ENCODE results near the gene SLC51A.
"Not testable (repeated sequence)": the region's sequence is repeated elsewhere in the genome, so short reads cannot be mapped to it uniquely, and the experiment has no call there.

SLC51A gene

DNA sequence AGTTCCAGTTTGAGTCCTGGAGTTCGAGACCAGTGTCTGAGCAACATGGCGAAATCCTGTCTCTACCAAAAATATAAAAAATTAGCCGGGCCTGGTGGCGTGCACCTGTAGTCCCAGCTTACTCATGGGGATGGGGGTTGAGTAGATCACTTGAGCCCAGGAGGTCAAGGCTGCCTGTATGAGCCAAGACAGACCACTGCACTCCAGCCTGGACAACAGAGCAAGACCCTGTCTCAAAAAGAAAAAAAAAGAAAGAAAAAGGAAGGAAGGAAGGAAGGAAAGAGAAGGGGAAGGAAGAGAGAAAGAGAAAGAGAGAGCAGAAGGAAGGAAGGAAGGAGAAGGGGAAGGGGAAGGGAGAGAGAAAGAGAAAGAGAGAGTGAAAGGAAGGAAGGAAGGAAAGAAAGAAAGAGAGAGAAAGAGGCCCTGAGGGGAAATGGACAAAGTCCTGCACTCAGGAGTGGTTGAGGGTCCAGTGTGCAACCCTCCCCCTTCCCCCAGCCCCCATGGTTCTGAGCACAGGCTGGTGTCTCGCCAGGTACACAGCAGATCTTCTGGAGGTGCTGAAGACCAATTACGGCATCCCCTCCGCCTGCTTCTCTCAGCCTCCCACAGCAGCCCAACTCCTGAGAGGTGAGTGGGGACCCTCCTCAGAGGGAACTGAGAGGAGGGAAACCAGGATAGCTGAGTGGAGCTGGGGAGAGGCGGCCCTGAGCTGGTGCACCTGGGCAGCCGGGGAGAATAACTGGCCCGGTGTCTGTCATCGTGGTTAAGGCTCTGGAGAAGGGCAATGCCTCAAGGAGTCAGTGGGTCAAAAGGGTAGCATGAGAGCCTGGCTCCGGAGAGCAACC is 1.2 kb downstream of the SLC51A start:
- DNase-seq = no peak

DNA sequence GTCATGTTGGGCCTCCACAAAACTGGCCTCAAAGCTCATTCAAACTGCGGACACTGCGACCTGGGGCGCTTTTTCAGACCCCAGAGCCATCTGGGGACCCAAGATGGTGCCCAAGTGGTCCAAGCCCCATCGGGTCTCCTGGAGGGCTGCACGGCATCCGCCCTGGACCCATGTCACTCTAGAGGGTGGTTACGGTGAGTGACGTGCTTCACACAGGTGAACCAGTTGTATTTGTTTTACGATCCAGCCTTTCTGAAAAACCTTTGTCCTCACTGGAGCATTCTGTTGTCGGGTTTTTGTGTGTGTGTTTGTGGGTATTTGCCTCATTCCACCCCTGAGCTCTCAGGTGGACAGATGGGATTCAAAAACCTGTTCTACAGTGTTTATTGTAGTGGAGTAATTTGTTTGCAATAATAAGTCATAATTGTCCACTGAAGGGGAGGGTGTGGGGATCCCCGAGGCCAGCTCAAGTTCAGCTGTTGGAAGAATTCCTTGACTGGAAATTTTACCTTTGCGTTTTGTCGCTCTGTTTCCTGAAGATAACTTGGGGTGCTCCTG is 1.9 kb downstream of the SLC51A start:
- no peak for DNase-seq

DNA sequence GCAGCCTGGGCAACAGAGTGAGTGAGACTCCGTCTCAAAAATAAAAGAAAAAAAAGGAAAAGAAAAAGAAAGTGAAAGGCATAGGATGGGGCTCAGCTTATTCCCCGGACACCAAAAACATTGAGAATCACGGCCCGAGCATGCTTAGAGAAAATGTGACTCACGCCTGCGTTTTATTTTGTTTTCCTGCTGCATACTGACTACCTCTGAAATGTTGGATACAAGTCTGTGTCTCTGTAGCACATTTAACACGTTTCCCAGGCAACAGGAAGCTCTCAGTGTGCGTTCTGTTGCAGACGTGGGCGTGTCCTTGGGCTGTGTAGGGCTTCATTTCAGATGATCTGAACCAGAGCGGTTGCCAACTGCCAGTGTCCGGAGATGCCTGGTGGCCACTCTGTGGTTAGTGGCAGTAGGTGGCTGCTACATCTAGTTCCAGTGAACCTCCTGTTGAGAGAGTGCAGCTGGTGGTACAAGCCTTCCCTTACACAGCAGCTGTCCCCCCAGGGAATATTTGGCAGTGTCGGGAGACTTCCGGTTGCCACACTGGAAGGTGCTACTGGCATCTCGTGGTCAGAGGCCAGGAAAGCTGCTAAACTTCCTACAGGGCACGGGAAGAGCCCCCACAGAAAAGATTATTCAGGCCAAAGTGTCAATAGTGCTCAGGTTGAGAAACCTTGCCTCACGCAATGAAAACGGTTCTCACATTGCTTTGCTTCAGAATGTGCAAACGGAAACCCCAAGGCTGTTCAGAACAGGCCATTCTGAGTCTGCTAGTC is 3.0 kb downstream of the SLC51A start:
- no peak for DNase-seq

DNA sequence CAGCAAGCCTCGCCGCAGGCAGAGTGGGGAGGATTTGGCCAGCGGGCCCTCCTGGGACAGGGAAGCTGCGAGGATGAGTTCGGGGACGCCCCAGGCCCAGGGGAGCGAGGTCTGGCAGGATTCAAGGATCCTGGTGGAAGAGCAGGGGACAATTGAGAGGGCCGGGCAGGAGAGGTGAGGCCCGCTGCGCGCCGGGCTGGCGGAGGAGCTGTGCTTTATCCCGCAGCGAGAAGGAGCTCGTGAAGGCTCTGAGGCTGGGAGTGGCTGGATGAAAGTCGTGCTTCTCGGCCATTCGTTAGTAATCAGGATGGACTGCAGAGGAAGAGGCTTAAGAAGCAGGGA is 3.6 kb downstream of the SLC51A start:
- DNase-seq = no peak

DNA sequence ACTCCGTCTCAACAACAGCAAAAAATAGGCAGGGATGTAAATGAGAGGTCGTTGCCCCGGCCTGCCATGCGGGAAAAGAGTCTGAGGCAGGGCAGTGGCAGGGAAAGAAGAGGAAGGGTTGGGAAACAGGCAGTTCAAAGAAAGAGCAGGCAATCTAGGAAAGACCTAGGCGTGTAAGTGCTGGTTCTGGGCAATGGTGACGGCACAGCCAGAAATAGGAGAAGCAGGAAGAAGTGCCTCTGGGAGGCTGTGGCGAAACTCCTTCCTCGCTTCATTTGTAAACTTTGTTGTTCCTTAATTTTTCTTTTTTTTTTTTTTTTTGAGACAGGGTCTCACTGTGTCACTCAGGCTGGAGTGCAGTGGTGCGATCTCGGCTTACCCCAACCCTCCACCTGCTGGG is 4.3 kb downstream of the SLC51A start:
- no peak for DNase-seq

DNA sequence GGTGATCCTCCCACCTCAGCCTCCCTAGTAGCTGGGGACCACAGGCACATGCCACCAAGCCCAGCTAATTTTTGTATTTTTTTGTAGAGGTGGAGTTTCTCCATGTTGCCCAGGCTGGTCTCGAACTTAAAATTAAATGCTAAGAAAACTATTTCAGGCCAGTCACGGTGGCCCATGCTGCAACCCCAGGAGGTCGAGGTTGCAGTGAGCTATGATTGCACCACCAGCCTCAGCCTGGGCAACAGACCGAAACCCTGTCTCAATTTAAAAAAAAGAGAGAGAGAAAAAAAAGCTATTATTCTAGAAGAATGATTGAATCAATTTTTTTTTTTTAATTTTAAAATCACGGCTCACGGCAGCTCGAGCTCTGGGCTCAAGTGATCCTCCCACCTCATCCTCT is 4.7 kb downstream of the SLC51A start:
- DNase-seq = no peak

DNA sequence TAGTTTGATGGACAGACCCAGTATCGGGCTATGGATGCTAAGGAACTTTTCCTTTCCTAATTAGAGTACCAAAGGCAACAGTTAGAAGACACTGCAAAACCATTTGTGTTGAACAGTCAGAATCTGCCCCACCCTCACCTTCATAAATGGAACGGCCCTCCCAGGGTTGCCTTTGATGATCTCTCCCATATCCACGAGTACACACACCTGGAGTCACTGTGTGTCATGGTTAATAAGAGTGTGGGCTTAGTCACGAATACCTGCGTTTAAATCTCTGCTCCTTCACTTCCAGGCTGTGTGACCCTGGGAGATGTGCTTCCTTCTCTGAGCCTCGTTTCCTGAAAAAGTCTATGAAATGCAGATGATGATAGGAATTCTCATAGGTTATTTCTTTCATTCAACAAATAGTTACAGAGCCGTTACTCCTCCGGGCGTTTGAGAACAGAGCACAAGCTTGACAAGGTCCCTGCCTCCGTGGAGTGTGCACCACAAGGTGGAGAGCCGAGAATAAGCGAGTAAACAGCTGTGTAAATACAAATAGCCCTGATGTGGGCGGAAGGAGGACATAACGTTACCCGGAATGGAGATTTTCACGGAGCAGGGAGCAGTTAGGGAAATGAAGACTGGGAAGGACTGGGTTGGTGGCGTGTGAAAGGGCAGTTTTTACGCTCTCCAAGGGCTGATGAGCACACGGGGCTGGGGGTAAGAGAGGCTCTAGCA is 6.7 kb downstream of the SLC51A start:
- DNase-seq = no peak

DNA sequence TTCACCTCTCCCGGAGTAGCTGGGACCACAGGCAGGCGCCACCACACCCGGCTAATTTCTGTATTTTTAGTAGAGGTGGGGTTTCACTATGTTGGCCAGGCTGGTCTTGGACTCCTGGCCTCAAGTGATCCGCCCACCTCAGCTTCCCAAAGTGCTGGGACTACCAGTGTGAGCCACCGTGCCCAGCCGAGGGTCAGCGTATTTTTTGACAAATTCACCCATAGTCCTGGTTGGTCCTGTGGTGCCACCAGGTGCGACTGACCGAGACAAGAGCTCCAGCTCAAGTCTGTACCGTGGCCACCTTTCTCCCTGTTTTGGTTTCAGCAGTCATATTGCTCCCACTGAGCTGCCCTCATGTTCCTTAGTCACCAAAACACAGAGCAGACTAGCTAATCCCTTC is 8.8 kb downstream of the SLC51A start:
- no peak for DNase-seq

DNA sequence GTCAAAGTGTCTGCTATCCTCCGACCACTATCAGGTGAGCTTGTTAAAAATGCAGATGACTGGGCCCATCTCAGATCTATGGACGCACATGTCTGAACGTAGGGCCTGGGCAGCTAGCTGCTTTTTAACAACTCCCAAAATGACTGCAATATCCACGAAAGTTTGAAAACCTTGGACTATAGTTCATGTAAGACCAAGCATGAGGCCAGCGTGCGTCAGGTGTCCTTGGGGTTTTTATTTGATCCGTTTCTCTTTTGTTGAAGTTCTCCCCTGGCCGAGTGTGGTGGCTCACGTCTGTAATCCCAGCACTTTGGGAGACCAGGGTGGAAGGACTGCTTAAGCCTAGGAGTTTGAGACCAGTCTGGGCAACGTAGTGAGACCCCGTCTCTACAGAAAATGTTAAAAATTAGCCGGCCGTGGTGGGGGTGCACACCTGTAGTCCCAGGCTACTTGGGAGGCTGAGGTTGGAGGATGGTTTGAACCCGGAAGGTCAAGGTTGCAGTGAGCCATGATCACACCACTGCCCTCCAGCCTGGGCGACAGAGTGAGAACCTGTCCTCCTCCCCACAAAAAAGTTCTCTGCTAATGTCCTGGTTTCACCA is 9.5 kb downstream of the SLC51A start:
- DNase-seq = no peak

DNA sequence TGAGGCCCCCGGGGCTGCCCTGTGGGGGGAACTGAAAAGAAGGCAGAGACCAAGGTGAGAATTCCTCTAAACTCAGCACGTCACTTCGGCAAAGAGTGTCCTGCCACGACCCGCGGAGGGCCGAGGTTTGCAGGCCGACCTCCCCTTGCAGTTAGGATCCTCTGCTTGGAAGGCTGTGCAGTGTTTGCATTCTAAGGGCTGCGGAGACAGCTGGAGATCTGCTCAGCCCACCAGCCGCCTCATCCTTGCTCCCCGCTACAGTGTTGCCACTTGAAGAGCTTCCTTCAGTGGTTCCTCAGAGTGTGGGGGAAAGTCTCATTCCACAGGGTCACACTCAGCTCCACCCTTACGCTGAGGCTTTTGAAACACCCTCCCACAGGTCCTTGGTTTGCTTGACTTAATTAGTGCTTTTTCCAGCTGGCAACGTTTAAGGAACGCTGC is 10.8 kb downstream of the SLC51A start:
- DNase-seq = no peak

DNA sequence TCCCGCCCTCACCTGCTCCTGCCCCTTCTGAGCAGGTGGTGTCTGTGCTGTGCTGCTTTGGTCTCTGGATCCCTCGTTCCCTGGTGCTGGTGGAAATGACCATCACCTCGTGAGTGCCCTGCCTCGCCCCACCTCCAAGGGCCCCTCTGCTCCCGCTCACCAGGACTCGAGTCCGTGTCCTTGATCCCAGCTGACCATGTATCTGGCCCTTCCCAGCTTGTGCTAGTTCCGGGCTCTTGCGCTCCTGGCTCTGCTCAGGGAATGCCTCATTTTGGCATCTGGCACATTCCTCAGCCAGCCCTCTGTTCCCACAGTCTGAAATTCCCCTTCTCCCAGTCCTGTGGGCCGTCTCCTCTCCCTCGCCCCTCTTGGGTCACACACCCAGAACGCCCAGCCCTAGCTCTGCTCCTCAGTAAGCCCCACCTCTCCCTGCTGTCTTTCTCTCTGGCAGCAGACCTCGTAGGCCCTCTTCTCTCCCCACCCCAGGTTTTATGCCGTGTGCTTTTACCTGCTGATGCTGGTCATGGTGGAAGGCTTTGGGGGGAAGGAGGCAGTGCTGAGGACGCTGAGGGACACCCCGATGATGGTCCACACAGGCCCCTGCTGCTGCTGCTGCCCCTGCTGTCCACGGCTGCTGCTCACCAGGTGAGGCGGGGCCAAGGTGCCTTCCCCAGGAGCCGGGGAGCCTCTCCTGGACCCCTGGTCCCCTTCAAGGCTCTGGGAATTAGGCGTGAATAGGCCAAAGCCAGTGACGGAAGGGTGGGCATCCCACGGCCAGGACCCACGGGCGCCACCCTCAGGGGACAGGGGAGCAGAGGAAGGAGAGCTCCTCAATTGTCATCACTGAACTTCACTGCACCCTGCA is 11.5 kb downstream of the SLC51A start:
- DNase-seq = no peak

DNA sequence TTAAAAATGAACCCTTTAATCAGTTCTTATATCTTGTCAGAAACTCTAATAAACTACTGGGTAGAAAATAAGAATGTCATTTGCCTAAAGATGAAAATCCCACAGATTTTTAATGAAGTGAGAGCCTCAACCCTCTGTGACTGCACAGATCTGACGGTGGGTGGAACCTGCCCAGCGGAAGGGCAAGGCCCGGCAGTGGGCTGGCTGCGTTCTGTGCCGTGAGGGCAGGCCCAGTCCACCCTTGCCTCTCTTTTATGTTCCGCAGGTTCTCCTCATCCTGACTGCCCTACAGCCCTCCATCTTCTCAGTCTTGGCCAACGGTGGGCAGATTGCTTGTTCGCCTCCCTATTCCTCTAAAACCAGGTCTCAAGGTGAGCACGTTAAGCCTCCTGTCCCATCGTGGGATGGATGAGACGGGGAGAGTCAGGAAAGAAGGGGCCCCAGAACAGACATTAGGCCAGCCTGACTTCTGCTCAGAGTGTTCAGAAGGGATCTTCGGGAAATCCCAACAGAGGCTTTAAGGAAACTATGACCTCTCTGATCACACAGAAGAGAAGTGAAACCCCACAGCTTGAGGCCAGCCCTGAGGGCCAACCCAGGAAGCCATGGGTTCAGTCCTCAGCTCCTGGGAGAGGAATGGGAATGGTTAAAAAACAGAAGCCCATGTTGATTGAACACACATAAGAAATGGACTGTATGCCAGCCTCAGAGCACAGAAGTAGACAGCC is 16.0 kb downstream of the SLC51A start:
- DNase-seq = no peak

DNA sequence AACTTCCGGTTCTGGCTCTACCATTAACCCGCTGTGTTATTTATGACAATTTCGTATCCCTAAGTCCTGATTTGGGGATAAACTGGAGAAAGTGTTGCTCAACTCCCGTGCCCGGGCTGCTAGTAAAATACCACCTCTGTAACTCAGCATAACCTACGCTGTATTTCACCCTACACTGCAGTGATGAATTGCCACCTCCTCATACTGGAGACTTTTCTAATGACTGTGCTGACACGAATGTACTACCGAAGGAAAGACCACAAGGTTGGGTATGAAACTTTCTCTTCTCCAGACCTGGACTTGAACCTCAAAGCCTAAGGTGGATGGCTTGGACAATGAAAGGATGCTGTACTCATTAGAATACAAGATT is 16.5 kb downstream of the SLC51A start:
- no peak for DNase-seq

DNA sequence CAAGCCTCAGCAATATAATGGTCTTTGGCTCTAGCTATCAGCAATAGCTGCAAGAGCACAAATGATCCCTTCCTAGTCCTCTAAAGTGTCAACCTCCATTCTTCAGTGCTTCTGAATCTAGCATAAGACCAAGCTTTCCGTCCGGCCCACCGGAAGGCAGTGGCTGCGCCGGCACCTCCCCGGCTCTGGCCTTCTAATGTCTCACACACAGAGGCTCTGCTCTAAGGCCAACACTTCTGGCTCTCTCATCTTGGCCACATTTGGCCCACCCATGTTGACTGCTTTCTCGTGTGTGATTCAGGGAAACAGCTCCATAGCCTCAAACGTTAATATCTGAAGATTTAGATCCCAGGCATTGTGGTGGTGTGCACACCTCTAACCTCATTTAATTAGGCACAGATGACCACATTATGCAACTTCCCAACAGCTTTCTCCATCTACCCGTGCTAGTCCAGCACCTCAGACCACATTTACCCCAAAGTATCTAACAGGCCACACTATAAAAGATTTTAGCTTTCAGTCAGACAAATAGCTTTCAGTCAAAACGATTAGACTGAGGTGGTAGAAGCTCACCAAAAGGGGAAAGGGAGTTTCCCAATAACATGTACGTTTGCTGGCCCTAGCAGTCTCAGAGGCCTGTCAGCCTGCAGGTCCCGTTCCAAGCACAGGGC is 19.3 kb downstream of the SLC51A start:
- no peak for DNase-seq

DNA sequence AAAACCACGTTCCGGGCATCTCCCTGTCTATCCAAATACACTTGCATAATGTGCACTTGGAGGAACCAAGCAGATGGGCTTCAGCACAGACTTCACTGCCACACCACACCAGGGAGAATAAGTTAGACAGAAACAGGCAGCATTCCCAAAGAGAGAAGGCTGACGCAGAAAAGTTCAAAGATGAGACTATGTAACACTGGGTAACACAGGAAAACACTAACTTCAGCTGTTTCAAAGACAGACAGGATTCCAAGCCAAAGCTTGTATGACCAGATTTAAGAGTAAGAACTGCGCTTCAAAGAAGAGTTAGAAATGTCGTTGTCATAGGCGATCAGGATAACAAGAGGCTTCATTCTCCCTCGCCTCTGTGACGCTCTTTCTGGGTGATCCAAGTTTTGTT is 19.9 kb downstream of the SLC51A start:
- DNase-seq = no peak

DNA sequence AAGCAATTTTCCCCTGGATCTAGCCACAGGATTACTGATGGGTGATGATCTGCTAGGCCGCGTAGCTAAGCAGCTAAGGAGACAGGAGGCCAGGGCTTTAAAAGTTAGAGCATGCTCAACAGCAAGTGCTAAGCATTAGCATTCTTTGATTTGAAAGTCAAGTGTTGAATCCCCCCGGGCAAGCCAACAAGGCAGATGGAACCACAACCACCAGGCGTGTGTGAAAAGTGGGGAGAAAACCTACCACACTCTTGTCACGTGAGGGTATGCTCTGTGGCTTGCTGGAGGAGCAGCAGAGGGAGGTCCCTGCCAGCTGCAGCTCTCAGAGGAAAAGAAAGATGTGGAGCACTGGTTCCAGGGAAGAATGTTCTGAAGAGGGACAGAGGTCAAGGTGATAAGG is 20.9 kb downstream of the SLC51A start:
- DNase-seq = no peak

DNA sequence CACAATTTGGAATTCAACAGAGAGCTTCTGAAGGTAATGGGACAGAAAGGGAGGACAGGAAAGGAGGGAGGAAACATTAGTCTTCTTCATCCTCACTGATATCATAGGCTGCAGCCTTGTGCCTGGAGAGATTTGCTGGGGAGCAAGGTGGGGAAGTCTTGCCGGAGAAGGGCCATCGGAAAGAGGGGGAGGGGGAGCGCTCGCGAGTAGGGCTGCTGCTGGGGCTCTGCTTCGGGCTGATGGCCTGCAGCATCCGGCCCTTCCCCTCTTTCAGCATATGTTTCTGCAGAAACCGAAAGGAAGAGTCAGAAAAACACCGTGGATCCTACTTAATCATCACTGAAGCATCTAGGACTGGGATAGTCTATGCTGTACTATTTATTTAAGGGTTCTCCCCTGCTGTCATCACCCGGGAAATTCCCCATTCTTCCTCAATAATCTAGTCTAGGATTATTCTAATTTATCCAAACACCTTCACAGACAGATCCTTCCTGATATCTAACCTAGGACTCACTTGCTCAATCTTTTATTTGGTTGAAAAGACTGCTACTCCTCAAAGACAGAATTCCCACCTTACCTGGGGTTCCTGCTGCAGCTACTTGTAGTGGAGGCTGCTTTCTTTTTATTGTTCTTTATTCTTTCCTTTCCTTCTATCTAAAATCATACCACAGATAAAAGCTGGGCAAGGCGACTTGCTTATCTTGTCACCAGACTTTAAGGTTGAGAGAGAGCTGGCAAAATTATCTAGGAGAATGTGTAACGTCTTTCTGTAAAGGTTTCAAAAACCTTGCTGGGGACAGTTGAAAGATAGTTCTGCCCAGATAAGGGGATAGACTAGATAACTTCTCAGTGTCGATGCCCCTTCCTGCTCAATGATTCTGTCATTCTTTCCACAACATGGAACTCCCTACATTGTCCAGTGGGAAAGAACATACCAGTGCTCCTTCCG is 22.6 kb downstream of the SLC51A start:
- no peak for DNase-seq

DNA sequence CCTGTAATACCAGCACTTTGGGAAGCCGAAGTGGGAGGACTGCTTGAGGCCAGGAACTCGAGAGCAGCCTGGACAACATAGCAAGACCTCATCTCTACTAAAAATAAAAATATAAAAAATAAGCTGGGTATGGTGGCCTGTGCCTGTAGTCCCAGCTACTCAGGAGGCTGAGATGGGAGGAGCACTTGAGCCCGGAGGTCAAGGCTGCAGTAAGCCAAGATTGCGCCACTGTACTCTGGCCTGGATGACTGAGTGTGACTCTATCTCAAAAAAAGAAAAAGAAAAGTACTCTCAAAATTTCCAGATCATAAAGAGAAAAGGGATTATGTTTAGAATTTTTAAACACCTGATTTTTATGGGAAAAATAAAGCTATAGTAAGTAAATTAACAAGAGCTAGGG is 24.1 kb downstream of the SLC51A start:
- DNase-seq = no peak

DNA sequence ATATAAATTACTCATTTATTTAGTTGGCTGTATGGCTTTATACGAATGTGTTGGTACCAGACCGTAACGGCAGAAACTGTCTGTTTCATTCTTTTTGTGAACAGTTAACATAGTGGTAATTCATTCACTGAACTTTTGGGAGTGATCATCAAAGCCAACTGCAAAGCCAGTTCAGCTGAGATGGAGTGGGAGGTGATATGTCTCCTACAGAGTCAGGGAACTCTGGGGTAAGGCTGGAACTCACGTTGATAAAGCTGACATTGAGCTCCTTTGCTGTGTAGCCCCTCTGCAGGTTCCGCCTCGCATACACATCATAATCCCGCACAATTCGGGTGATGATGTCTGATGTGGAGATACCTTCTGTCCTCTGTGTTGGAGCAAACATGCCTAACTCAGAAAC is 25.4 kb downstream of the SLC51A start:
- no peak for DNase-seq

DNA sequence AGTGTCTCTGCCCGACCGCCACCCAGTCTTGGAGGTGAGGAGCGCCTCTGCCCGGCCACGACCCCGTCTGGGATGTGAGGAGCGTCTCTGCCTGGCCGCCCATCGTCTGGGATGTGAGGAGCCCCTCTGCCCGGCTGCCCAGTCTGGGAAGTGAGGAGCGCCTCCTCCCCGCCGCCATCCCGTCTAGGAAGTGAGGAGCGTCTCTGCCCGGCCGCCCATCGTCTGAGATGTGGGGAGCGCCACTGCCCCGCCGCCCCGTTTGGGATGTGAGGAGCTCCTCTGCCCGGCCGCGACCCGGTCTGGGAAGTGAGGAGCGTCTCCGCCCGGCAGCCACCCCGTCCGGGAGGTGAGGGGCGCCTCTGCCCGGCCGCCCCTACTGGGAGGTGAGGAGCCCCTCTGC is 27.8 kb downstream of the SLC51A start:
- not testable (repeated sequence) for DNase-seq

All from SHP77 treated with DMSO at 0.1 percent for 48 hours (cell line).